HUES64 (cell line): ENCODE measurements around the gene SLC2A9.

Source experiments
- H3K27ac ChIP-seq: 2 replicates; pipeline ENCODE4 v1.7.0; 2013; ENCODE audit warnings: low read depth, low read length, inconsistent platforms
- H3K27me3 ChIP-seq: 2 replicates; pipeline ENCODE4 v1.6.1; 2013; ENCODE audit warnings: mild to moderate bottlenecking, low read length; ENCODE audit not compliant: insufficient read depth
- H3K36me3 ChIP-seq: 2 replicates; pipeline ENCODE4 v1.6.1; 2013; ENCODE audit warnings: mild to moderate bottlenecking, low read length; ENCODE audit not compliant: insufficient read depth
- H3K4me1 ChIP-seq: 2 replicates; pipeline ENCODE4 v1.6.1; 2013; ENCODE audit warnings: mild to moderate bottlenecking, low read length, moderate library complexity; ENCODE audit not compliant: insufficient read depth
- H3K4me3 ChIP-seq: 2 replicates; pipeline ENCODE4 v1.5.1; 2013; ENCODE audit warnings: mild to moderate bottlenecking, low read length, moderate library complexity
- H3K9ac ChIP-seq: 2 replicates; pipeline ENCODE4 v1.6.1; 2013; ENCODE audit warnings: mild to moderate bottlenecking, low read depth, low read length
- H3K9me3 ChIP-seq: 2 replicates; pipeline ENCODE4 v1.6.1; 2013; ENCODE audit warnings: low read depth, low read length; ENCODE audit not compliant: insufficient read depth
- whole genome bisulfite sequencing: fragments of 150-250, 120-280 bp; methylation state at CpG from one replicate; pipeline ENCODE4 v1.1.7; 2013; ENCODE audit warnings: missing lambda C conversion rate; 5-methylcytosine and 5-hydroxymethylcytosine counted together

The SLC2A9 gene

DNA sequence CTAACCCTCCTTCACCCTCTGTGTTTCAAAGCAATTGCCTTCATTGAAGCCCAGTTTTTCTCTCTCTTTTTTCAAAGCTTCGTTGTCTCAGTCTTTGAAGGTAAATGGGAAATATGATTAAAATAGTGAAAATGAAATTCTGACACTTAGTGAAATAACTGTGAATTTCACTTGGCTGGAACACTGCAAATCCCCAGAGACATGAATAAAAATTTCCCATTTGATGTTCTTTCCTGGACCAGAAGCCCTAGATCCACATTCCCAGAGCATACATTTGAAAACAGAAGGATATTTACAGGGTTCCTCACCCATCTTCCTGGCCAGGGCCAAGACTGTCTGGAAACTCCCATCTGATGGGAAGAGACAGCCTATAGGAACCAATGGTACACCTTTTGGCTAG is 45.0 kb downstream of the SLC2A9 start:
- H3K9me3 ChIP-seq: no peaks in the 10 kb centered on the region
- H3K9ac ChIP-seq: no peak overlapping the region
- no peak overlapping the region for H3K4me3 ChIP-seq
- H3K27ac ChIP-seq: no peak overlapping the region
- no CpG with 5 or more reads among the region's 1 CpG for WGBS
- H3K4me1 ChIP-seq: peaks cover 16% of the 10 kb centered on the region; the same call in 1 of the 2 replicates
- H3K36me3 ChIP-seq: no peaks in the 10 kb centered on the region
- peaks cover 22% of the 10 kb centered on the region; the same call in 1 of the 2 replicates for H3K27me3 ChIP-seq

DNA sequence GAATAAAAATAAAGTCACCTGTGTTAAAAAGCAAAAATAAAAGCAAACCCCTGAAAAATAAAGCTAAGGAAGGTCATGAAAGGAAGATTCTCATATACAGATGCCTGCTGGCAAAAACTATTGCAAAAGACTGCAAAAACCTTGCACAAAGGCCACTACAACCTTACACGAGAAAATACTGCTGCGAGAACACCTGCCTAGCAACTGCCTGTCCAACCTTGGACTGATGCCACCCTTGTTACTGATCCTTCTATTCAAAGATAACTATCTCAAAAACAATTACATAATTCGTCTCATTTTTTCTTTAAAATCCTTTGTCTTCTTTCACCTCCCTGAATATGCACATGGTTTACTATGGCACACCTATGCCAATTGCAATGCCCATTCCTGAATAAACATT is 49.6 kb downstream of the SLC2A9 start:
- no peaks in the 10 kb centered on the region; the same call in 1 of the 2 replicates for H3K4me1 ChIP-seq
- 84% methylated on average over 3 of the region's 3 CpGs for WGBS
- H3K9me3 ChIP-seq: no peaks in the 10 kb centered on the region
- no peak overlapping the region for H3K4me3 ChIP-seq
- H3K27ac ChIP-seq: no peak overlapping the region
- H3K36me3 ChIP-seq: no peaks in the 10 kb centered on the region
- no peaks in the 10 kb centered on the region for H3K27me3 ChIP-seq
- no peak overlapping the region for H3K9ac ChIP-seq

GRCh38 chr4:9970399-9971011 is 50.8 kb downstream of the SLC2A9 start:
- no peak overlapping the region for H3K27ac ChIP-seq
- H3K9ac ChIP-seq: no peak overlapping the region
- 97% methylated on average over 6 of the region's 6 CpGs for WGBS
- no peaks in the 10 kb centered on the region; the same call in 1 of the 2 replicates for H3K4me1 ChIP-seq
- H3K36me3 ChIP-seq: no peaks in the 10 kb centered on the region
- no peaks in the 10 kb centered on the region for H3K27me3 ChIP-seq
- no peak overlapping the region for H3K4me3 ChIP-seq
- no peaks in the 10 kb centered on the region for H3K9me3 ChIP-seq

GRCh38 chr4:9969526-9970398 is 51.5 kb downstream of the SLC2A9 start:
- no peak overlapping the region for H3K9ac ChIP-seq
- H3K36me3 ChIP-seq: no peaks in the 10 kb centered on the region
- H3K4me3 ChIP-seq: no peak overlapping the region
- WGBS: 96% methylated on average over 7 of the region's 7 CpGs
- H3K27me3 ChIP-seq: no peaks in the 10 kb centered on the region
- no peaks in the 10 kb centered on the region for H3K9me3 ChIP-seq
- H3K27ac ChIP-seq: no peak overlapping the region
- no peaks in the 10 kb centered on the region; the same call in 1 of the 2 replicates for H3K4me1 ChIP-seq

DNA sequence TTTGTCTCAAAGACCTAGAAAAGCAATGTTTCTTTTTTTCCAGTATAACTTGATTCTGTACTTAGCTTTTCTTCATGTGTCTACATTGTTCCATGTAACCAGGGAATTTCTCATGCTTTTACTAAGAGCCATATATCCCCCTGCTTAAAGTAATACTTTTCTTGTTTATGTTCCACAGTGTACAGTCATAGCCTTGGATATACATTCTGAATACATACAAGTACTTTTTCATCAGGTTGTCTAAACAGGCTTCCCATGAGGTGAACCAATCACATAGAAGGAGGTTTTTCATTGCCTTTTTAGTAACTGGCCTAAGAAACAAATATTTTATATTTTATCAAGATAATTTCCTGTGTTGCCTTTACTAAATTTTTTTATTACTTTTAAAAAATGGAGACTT is 52.8 kb downstream of the SLC2A9 start:
- Histone ChIP-seq H3K4me1 (peaks cover 8% of the 10 kb centered on the region), H3K27ac (no peak overlapping the region)

GRCh38 chr4:9964879-9965278 is 56.4 kb downstream of the SLC2A9 start:
- no peaks in the 10 kb centered on the region for H3K27me3 ChIP-seq
- H3K36me3 ChIP-seq: no peaks in the 10 kb centered on the region
- no peak overlapping the region for H3K4me3 ChIP-seq
- WGBS: 92% methylated on average over 6 of the region's 7 CpGs
- H3K27ac ChIP-seq: no peak overlapping the region
- H3K4me1 ChIP-seq: peaks cover 8% of the 10 kb centered on the region
- H3K9me3 ChIP-seq: no peaks in the 10 kb centered on the region
- no peak overlapping the region for H3K9ac ChIP-seq

More for the DNA sequence above, 52.8 kb downstream of the SLC2A9 start:
- no peaks in the 10 kb centered on the region for H3K36me3 ChIP-seq
- H3K27me3 ChIP-seq: no peaks in the 10 kb centered on the region
- H3K9ac ChIP-seq: no peak overlapping the region
- no peaks in the 10 kb centered on the region for H3K9me3 ChIP-seq
- H3K4me3 ChIP-seq: no peak overlapping the region

- Histone ChIP-seq H3K27ac (no peak overlapping the region), H3K36me3 (no peaks in the 10 kb centered on the region), H3K9me3 (no peaks in the 10 kb centered on the region), H3K27me3 (no peaks in the 10 kb centered on the region), H3K4me1 (peaks cover 8% of the 10 kb centered on the region), H3K9ac (no peak overlapping the region), H3K4me3 (no peak overlapping the region)
- 94% methylated on average over 5 of the region's 5 CpGs for WGBS
These were observed 58.0 kb downstream of the SLC2A9 start for GRCh38 chr4:9963328-9963727.

DNA sequence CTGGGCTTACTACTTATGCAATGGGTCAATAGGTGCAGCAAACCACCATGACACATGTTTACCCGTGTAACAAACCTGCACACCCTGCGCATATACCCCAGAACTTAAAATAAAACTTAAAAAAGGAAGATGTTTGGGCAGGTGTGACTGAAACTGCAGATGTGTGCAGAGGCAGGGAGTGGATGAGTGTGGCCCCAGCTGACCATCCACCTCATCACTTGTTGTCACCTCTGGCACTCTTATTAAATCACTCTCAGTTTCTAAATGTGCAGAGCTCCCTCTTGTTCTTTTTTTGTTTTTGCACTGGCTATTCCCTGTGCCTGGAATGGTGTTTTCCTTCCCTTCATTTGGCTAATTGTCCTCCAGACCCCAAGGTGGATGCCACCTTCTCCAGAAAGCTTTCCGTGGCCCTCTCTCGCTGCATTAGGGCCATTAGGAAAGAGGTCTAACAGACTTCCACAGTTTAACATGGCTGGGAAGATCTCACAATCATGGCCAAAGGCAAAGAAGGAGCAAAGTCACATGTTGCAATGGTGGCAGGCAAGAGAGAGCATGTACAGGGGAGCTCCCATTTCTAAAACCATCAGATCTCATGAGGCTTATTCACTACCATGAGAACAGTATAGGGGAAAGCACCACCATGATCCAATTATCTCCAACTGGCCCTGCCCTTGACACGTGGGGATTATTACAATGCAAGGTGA is 58.5 kb downstream of the SLC2A9 start:
- WGBS: 87% methylated on average over 4 of the region's 5 CpGs

GRCh38 chr4:9954468-9954867 is 66.8 kb downstream of the SLC2A9 start:
- 100% methylated on average over 3 of the region's 3 CpGs for WGBS
- Histone ChIP-seq H3K27me3 (no peaks in the 10 kb centered on the region), H3K9me3 (no peaks in the 10 kb centered on the region), H3K36me3 (no peaks in the 10 kb centered on the region), H3K4me3 (no peak overlapping the region), H3K9ac (no peak overlapping the region), H3K27ac (no peak overlapping the region), H3K4me1 (no peaks in the 10 kb centered on the region)

More for the DNA sequence above, 58.5 kb downstream of the SLC2A9 start:
- H3K9me3 ChIP-seq: no peaks in the 10 kb centered on the region
- no peak overlapping the region for H3K9ac ChIP-seq
- peaks cover 8% of the 10 kb centered on the region for H3K4me1 ChIP-seq
- no peaks in the 10 kb centered on the region for H3K27me3 ChIP-seq
- H3K4me3 ChIP-seq: no peak overlapping the region
- H3K27ac ChIP-seq: no peak overlapping the region
- H3K36me3 ChIP-seq: no peaks in the 10 kb centered on the region

GRCh38 chr4:9953089-9953488 is 68.2 kb downstream of the SLC2A9 start:
- Histone ChIP-seq H3K9ac (no peak overlapping the region), H3K4me3 (no peak overlapping the region), H3K27me3 (no peaks in the 10 kb centered on the region), H3K27ac (no peak overlapping the region), H3K9me3 (no peaks in the 10 kb centered on the region), H3K36me3 (no peaks in the 10 kb centered on the region), H3K4me1 (no peaks in the 10 kb centered on the region)
- WGBS: 94% methylated on average over 4 of the region's 4 CpGs

- Histone ChIP-seq H3K27ac (no peak overlapping the region), H3K4me3 (no peak overlapping the region), H3K27me3 (no peaks in the 10 kb centered on the region), H3K36me3 (no peaks in the 10 kb centered on the region), H3K9ac (no peak overlapping the region), H3K9me3 (no peaks in the 10 kb centered on the region), H3K4me1 (no peaks in the 10 kb centered on the region)
- 86% methylated on average over 8 of the region's 8 CpGs for WGBS
These were observed 68.8 kb downstream of the SLC2A9 start for GRCh38 chr4:9952415-9952950.
